GM18526 (cell line): ENCODE measurements around the gene SLC29A1.

ENCODE experiments used
- POLR2A ChIP-seq: IDR thresholded peaks from 3 replicates; pipeline ENCODE4 v1.6.1; 2011; ENCODE audit not compliant: insufficient read length; ENCODE audit errors: extremely low read depth

SLC29A1 gene

GRCh38 chr6:44272529-44272928, 49.1 kb downstream of the SLC29A1 start:
- no peak for TF ChIP-seq POLR2A

GRCh38 chr6:44272999-44273566, 49.7 kb downstream of the SLC29A1 start:
- TF ChIP-seq POLR2A: no peak

- TF ChIP-seq POLR2A: no peak
These were observed 50.2 kb downstream of the SLC29A1 start for GRCh38 chr6:44273617-44274016.

- no peak for TF ChIP-seq POLR2A
These were observed 51.9 kb downstream of the SLC29A1 start for GRCh38 chr6:44275271-44275748.

- TF ChIP-seq POLR2A: no peak
These were observed 52.6 kb downstream of the SLC29A1 start for GRCh38 chr6:44275749-44276648.

- TF ChIP-seq POLR2A: no peak
These were observed 53.6 kb downstream of the SLC29A1 start for GRCh38 chr6:44276667-44277640.

GRCh38 chr6:44277763-44278162, 54.4 kb downstream of the SLC29A1 start:
- TF ChIP-seq POLR2A: no peak

- no peak for TF ChIP-seq POLR2A
These were observed 54.9 kb downstream of the SLC29A1 start for GRCh38 chr6:44278315-44278714.

GRCh38 chr6:44278774-44279697, 55.6 kb downstream of the SLC29A1 start:
- no peak for TF ChIP-seq POLR2A
